Esophagus muscularis mucosa (tissue), 4 donors: ENCODE measurements around the gene SPZ1.

ENCODE experiments used
- EP300 ChIP-seq: sonication (generic); formaldehyde crosslinking; IDR thresholded peaks from one replicate; pipeline ENCODE4 v1.6.1; 2017; ENCODE audit warnings: antibody characterized with exemption
- POLR2A ChIP-seq: fragments of 450-650 bp; IDR thresholded peaks from one replicate; pipeline ENCODE4 v1.6.1; 2017; ENCODE audit warnings: antibody characterized with exemption, moderate library complexity, mild to moderate bottlenecking, low read depth
- TF ChIP-seq, protein P1 (sequence below), 3 experiments: fragments of 200-600 bp in 2 of 3; fragments of 450-650 bp in 1 of 3; sonication (generic) in 2 of 3; IDR thresholded peaks; one replicate each; pipeline ENCODE4 v1.5.1; 2017 to 2019; ENCODE audit warnings: antibody characterized with exemption in 3 of 3, mild to moderate bottlenecking in 2 of 3, moderate library complexity in 1 of 3

GRCh38 chr5:80360914-80361444 lies 41.2 kb downstream of the SPZ1 start:
- TF ChIP-seq, protein P1, sequence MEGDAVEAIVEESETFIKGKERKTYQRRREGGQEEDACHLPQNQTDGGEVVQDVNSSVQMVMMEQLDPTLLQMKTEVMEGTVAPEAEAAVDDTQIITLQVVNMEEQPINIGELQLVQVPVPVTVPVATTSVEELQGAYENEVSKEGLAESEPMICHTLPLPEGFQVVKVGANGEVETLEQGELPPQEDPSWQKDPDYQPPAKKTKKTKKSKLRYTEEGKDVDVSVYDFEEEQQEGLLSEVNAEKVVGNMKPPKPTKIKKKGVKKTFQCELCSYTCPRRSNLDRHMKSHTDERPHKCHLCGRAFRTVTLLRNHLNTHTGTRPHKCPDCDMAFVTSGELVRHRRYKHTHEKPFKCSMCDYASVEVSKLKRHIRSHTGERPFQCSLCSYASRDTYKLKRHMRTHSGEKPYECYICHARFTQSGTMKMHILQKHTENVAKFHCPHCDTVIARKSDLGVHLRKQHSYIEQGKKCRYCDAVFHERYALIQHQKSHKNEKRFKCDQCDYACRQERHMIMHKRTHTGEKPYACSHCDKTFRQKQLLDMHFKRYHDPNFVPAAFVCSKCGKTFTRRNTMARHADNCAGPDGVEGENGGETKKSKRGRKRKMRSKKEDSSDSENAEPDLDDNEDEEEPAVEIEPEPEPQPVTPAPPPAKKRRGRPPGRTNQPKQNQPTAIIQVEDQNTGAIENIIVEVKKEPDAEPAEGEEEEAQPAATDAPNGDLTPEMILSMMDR (IDR thresholded peaks at IDR 0.05) = no peak
- TF ChIP-seq POLR2A = no peak
- no peak for TF ChIP-seq EP300
